ENCODE results near the gene ANKRD17.
A peak's percentile ranks its signal among the peaks of the same experiment; 100 is the strongest.
"Not testable (repeated sequence)": the region's sequence is repeated elsewhere in the genome, so short reads cannot be mapped to it uniquely, and the experiment has no call there.

Gene ANKRD17

DNA sequence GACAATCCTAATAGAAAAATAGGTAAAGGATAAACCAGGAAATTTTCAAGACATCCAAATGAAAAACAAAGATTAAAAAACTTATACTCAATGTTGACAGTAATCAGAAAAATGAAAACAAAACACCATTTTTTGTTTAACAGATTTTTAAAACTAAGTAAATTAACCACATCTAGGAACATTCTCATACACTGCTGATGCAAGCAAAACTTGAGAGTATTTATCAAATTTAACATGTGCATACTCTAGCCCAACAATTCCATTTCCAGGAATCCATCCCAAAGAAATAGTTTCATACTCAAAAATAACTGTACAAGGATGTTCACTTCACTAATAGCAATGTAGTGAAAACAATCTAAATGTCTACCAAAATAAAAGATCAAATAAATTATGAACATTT is 11.5 kb downstream of the ANKRD17 start:
- no peak for DNase-seq

DNA sequence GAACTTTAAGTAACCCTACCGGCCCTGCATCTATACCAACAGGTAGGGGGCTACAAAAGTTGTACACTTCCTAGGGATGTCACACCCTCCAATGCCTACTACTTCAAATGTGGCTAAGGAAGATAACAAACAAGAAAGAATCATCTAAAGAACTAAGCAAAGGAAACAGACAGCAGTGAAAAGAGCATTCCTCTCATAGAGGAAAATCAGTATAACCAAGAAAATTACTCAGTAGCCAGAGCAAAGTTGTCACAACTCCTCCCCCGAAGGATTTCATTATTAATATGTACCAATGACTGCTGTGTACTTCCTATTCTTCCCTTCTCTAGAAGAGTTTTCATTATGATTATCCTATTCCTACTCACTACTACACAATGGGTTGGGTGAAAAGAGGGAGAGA is 12.6 kb downstream of the ANKRD17 start:
- no peak for DNase-seq

DNA sequence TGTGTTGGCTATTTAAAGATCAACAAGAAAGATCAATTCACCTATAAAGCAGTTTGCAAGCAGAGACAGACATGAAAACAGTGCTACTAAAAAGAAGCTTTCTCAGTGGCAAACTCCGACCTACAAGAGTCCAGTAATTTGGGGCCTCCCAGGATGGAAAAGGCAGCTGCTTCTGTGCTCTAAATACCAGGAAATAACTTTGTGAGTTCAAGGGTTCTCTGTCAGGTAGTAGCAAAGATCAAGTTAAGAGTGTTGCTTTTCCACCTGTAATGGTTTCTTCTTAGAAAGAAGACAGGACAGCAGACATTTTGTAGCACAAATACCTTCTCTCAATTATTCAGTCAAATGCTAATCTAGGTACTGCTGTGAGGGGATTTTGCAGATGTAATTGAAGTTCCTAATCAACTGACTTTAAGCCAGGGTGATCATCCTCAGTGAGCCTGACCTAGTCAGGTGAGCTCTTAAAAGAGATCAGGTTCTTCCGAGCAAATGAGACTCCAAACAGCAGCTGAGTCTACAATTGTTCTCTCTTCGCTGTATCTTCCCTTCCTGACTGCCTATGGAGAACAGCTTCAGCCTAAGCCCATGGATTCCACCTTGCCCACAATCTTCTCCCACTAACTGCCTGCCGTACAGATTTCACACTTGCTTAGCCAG is 13.5 kb downstream of the ANKRD17 start:
- DNase-seq, result no peak

DNA sequence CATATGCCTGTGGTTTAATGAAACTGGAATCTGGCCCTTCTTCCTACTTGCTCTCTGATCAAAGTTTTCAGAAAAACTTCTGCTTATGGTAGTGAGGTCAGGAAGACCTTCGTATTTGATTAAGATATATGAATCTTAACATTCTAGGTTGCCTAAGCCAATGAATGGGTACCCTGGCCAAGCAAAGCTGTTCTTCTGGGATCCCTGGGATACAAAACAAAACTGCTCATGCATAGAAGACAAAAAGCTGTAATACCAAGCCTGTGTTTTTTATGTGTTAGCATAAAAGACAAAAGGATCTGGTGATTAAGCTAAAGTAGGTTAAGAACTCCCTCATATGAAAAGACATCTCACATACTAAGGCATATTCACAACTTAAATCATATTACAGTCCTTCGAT is 21.6 kb downstream of the ANKRD17 start:
- DNase-seq, result no peak

DNA sequence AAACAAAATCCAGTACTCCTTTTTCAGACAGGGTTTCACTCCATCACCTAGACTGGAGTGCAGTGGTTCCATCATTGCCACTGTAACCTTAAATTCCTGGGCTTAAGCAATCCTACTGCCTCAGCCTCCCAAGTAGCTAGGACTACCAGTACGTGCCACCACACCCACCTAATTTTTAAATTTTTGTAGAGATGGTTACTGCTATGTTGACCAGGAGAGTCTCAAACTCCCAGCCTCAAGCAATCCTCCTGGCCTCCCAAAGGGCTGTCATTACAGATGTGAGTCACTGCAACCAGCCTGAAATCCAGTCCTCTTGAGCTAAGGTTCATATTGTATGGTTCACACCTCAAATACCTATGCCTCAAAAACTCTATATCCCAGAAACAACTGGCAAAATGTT is 22.4 kb downstream of the ANKRD17 start:
- DNase-seq, result no peak

DNA sequence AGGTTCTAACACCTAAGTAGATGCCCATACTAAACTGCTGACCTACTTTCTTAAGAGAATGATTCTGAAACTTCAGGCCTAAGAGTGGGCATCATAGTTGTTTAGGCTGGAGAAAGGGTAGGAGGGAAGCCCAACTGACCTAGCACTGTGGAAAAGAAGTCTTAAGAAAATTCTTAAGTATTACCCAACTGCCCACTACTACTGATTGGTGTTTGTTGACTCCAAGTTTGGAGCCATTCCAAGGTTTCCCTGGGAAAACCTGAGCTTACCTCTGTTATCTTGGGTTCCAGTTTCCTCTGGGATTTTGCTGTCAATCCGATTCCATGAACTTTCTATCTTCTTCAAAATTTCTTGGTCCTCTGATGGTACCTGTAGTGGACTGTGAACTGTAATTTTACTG is 23.9 kb downstream of the ANKRD17 start:
- no peak for DNase-seq

DNA sequence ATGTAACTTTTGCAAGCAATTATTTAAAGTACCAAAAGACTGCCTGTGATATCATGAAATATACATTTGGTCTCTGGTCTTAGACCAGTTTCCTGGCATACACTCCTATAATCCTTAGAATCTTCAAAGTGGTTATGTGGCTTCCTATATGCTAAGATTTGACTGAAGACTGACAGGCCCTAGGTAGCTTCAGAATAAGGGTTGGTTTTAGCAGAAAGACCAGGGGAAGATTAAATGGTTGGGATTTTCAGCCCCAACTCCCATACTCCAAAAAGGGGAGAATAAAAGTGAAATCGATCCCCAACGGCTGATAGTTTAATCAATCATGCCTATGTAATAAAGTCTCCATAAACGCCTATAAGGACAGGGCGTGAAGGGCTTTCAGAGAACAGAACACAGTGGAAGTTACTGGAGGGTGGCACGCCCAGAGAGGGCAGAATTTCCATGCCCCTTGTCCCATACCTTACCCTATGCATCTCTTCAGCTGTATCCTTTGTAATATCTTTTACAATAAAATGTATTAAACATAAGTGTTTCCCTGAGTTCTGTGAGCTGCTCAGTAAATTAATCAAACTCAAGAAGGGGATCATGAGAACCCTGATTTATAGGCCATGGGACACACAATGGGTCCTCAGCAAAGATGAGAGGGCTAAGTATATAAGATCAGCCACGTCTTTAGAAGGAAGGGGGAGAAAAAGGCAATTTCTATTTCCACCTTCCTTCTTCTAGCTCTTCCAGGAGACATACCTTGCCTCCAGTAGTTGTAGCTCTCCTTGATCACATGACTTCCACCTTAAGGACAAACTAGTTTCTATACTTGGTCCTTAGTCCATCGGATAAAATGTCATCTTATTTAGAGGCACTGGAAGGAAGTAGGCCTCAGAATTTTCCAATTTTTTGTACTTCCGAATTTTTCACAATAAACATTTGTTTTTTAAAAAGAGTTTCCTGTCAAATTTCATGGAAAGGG is 26.8 kb downstream of the ANKRD17 start:
- no peak for DNase-seq

DNA sequence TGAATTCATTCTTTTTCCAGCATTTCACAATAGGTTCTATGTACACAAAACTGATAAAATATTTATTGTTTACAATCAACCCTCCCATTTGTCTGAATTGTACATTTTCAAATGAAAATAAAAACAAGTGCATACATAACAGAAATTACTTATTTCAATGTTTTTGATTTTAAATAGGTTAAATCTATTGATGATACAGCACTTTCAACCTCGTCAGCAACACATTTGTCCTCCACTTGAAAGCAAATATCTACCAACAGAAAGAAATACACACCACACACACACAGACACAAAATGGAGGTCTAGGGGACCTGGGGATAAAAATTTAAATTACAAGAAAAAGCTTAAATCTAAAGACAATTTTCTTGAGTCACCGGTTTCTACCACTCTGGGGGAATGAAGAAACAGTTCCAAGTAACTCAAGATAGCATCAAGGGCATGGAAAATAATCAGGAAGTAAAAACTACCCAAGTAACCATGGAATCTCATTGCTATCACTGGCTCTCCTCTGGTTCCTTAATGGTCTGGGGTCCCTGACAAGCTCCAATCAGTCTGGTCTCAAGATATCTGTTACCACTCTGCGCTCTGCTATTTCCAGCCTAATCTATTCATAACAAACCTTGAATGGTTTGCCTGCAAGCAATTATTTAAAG is 27.6 kb downstream of the ANKRD17 start:
- no peak for DNase-seq

DNA sequence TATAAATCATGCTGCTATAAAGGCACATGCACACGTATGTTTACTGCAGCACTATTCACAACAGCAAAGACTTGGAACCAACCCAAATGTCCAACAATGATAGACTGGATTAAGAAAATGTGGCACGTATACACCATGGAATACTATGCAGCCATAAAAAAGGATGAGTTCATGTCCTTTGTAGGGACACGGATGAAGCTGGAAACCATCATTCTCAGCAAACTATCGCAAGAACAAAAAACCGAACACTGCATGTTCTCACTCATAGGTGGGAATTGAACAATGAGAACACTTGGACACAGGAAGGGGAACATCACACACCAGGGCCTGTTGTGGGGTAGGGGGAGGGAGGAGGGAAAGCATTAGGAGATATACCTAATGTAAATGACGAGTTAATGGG is 29.8 kb downstream of the ANKRD17 start:
- DNase-seq, result not testable (repeated sequence)

DNA sequence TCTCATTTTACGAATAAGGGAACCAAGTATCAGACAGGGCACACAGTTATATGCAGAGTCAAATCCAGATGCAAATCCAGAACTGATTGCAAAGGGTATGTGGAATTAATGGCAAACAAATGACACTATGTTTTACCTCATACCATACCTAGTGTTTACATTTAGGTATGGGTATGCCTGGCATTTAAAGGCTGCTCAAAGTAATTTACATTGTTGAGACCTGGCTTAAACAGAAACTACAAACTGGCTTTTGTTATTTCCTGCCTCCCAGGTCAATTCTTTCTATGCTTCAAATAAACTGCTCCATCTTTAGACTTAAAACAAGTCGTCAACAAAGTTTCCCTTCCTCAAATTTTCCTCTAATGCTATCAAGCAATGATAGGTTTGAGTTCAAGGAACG is 33.7 kb downstream of the ANKRD17 start:
- no peak for DNase-seq

DNA sequence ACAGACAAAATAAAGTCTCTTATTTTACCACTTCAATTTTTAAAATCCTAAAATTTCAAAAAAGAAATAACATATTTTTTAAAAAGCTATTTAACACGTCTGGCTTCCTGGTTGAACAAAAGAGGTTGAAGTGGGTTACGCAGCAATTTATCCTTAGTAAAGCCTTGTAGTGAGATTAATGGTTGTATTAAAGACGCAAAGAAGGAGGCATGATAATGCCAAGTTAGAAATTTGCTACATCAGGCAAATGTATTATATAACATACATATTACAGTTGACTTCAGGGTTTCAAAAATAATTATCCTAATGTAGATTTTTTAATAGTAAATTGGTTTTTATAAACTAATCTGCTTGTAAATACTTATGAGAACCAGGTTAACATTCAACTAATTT is 35.3 kb downstream of the ANKRD17 start:
- no peak for DNase-seq

DNA sequence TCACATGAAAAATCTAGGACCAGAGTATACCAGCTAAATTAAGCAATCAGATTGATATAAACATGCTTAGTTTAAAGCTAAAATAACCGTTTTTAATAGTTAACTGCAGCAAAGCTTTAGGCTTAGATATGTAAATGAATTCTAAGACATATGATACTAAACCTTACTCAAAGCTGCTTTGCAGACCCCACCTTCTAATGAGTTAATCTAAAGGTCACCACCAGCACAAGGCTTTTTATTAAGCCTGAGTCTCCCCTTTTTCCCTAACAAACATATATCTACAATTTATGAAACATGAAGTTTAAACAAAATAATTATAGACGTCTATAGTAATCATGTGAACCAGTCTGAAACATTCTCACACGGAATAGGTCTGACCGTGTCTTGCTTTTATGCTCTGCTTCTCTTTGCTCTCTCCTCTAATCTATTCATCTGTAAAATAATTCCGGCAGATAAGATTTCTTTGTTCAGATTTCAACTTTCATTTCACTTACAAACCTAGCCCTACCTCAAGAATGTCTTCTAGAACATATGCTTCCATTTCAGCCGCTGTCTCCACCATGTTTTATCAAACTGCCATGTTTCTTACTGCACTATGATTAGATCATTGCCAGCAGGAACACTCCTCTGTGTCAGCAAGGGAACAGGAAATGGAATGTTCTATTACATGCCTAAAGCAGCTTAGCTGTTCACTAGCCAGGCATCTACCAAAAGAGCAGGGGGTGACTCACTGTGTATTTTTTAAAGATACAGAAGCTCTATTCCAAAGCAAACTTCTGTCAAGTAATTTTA is 35.9 kb downstream of the ANKRD17 start:
- DNase-seq, result peak; percentile 91

DNA sequence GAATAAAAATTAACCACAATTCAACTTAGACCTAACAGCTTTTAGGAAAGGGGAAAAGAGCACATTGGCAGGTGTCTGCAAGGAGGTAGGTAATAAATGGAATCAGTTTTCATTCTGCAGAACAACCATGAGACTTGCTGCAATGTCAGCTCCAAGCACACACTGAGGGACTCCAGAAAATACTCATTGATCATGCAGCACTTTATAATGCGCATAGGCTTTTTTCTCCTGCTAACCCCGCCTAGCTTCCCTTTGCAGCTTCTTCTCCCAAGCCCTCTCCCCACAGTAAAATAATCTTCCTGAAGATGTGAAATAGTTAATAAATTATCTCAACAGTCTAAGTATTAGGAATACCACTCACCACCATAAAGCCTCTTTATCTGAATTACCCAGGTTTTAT is 36.9 kb downstream of the ANKRD17 start:
- DNase-seq, result no peak

DNA sequence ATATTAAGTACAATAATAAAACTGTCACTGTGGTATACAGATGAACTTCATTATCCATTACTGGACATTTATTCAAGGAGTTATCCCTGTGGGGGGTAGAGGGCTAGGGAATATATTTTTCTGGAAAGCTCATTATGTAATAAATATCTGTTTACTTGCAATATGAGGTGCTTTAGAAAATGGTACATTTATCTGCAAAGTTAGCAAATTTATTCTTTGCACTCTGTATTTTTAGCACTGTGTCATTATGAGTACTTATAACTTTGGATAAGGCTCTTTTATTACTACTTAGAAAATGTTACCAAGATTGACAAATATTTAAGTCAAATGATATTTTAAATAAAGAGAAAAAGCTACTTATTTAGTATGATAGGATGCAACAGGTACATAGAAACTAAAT is 37.8 kb downstream of the ANKRD17 start:
- no peak for DNase-seq

DNA sequence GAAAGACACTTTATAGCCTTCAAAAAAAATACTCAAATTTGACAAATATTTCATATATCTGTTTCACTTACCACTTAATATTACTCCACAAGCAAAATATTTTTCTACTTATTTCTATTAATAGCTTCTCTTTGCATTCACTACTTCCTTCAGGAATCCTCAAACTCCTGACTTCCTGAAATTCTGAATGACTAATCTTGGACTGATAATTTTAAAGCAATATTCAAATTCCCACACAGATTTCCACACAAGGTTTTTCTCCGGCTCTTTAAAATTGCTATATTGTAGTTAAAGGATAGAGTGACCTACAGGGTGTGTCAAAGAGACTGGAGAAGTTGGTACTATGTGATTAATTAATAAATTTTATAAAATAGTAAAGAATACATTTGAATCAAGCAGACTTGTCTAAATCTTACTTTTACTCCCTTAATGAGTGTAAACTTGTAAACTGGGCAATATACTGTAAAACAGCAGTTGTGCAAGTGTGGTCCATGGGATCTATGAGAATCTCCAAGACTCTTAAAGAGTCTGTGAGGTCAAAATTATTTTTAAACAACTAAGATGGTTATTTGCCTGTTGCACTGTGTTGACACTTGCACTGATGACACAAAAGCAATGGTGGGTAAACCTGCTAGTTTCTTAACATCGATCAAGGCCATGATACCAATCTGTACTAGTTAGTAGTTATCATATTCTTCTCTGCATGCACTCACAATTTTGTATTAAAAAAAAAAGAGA is 44.5 kb downstream of the ANKRD17 start:
- peak; percentile 46 for DNase-seq

DNA sequence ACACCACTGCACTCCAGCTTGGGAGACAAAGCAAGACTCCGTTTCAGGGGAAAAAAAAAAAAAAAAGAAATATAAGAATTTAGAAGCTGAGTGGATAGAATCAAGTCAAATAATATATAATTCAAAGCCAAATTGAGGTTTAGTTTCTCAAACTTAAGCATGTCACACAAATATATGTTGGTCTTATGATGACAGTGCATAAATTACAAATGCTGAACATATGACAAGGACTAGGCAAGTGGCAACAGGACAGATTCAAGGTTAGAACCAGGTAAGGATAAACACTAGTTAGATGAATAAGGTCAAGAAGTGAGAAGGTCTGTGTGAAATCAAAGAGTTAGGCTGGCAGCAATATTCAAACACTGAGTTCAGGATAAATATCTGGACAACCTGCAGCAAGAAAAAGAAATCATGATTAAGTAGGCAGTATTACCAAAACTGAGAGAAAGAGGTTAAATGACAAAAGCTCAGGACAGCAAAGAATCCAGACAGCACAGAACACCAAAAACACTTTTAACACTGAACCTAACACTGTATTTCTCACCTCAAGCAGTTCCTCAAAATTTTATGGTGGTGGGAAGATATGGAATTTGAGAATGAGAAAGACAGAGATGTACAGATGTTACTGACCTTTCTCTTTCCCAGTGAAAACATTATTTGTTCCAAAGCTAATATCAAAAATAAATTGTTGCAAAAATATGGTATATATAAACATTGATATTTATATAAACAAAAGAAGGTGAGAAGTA is 45.4 kb downstream of the ANKRD17 start:
- DNase-seq, result no peak

DNA sequence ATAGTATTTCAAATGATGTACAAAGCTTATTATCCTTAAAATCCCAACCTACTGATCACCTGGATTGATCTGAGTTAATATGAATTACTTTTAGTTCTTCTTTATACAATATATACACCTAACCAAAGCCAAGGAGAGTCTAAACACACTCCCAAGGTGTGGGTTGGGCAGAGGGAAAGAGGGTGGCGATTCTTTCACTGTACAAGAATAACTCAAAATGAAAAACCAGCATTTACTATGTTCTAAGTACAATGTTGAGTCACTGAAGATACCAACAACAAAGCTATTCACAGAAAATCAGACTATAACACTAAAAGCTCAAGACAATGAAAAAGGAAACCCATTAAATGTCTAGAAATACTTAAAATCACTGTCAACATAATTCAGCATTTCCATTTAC is 46.6 kb downstream of the ANKRD17 start:
- DNase-seq, result no peak

DNA sequence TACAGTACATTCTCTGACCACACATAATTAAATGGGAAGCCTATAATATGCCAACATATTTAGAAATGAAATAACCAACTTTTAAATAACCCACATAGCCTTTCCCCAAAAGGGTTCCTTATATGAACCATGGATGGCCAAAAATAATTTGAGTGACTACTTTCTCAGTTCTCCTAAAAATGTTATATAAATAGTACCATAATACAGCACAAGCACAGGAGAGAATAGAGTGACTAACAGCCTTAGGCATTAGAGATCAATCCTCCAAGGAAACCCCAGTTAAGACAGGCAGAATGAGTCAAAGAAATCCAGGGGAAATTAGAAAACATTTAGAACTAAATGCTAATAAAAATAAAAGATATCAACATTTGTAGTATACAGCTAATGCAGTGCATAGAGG is 50.2 kb downstream of the ANKRD17 start:
- peak; percentile 75 for DNase-seq

DNA sequence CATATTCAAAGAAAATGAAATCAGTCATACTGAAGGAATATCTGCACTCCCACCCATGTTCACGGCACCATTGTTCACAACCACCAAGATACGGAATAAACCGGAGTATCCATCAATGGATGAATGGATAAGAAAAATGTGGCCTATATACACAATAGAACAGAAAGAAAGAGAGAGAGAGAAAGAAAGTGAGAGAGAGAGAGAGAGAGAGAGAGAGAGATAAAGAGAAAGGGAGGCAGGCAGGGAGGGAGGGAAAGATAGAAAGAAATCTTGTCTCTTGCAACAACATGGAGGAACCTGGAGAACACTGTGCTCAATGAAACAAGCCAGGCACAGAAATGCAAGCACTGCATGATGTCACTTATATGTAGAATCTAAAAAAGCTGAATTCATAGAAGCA is 52.4 kb downstream of the ANKRD17 start:
- no peak for DNase-seq

DNA sequence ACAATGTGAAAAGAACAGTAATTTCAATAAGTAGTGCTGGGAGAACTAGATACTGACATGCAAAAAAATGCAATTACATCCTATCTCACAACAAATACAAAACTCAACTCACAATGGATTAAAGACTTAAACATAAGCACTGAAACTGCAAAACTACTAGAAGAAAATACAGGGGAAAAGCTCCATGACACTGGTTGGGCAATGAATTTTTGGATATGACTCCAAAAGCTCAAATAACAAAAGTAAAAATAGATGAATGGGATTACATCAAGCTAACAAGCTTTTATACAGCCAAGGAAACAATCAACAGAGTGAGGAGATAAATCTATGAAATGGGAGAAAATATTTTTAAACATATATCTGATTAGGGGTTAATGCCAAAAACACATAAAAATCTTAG is 53.1 kb downstream of the ANKRD17 start:
- no peak for DNase-seq

DNA sequence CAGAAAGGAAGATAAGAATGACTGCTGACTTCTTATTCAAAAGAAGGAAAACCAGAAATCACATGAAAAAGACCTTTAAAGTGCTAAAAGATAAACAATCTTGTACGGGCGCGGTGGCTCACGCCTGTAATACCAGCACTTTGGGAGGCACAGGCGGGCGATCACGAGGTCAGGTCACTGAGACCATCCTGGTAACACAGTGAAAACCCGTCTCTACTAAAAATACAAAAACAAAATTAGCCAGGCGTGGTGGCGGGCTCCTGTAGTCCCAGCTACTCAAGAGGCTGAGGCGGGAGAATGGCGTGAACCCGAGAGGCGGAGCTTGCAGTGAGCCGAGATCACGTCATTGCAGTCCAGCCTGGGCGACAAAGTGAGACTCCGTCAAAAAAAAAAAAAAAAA is 54.6 kb downstream of the ANKRD17 start:
- DNase-seq, result not testable (repeated sequence)

DNA sequence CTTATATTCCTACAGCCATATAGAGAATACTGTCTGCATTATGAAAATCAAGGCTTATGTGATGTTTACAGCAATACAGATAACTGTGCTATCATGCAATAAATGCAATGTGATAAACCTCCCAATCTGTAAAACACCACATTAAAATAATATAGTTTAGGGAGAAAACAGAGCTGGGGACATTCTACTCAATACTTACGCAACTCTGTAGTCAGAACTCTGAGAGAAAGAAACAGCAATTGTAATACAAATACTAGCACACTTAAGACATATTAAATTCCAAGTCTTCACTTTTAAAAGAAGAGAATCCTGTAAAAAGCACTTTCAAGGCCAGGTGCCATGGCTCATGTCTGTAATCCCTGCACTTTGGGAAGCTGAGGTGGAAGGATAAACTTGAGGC is 61.4 kb downstream of the ANKRD17 start:
- no peak for DNase-seq

Measured in fibroblast of skin of right quadriceps (primary cell).